ENCODE measurements around the gene TEX13B.

DNA sequence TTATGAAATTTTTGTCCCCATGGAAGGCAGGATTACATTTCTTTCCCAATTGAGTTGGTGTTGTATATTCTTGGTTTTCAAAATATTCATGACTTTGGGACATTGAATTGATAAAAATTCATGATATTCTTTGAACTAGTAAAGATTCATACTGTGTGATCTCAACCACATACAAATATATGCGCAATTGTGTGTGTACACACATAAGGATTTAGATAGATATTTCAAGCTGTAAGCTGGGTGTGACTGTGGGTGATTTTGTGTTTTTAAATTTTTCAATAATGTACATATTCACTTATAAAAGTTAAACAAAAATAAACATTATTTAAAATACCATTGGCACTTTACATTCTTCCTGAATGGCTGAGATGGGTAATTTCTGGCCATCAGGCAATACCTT lies 43.2 kb upstream of the TEX13B start:
- TF ChIP-seq, protein P1, sequence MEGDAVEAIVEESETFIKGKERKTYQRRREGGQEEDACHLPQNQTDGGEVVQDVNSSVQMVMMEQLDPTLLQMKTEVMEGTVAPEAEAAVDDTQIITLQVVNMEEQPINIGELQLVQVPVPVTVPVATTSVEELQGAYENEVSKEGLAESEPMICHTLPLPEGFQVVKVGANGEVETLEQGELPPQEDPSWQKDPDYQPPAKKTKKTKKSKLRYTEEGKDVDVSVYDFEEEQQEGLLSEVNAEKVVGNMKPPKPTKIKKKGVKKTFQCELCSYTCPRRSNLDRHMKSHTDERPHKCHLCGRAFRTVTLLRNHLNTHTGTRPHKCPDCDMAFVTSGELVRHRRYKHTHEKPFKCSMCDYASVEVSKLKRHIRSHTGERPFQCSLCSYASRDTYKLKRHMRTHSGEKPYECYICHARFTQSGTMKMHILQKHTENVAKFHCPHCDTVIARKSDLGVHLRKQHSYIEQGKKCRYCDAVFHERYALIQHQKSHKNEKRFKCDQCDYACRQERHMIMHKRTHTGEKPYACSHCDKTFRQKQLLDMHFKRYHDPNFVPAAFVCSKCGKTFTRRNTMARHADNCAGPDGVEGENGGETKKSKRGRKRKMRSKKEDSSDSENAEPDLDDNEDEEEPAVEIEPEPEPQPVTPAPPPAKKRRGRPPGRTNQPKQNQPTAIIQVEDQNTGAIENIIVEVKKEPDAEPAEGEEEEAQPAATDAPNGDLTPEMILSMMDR (IDR thresholded peaks at IDR 0.05; ENCODE audit: low read length), result no peak
- TF ChIP-seq EZH2 (optimal IDR thresholded peaks at IDR 0.05; ENCODE audit: low read depth, low read length) (no peak), EZH2phosphoT487 (IDR thresholded peaks at IDR 0.05; ENCODE audit: low read length) (no peak)

Data from MM.1S (cell line).